ENCODE results near the gene PLCL2. TPM values are rescaled to one million over a fixed set of nuclear protein-coding genes. Genes with fewer than 3 reads are reported as not detected.
"Not testable (repeated sequence)": the region's sequence is repeated elsewhere in the genome, so short reads cannot be mapped to it uniquely, and the experiment has no call there.

The PLCL2 gene
- total RNA-seq, 1 donor from 2014 or later, result 64.5 TPM

DNA sequence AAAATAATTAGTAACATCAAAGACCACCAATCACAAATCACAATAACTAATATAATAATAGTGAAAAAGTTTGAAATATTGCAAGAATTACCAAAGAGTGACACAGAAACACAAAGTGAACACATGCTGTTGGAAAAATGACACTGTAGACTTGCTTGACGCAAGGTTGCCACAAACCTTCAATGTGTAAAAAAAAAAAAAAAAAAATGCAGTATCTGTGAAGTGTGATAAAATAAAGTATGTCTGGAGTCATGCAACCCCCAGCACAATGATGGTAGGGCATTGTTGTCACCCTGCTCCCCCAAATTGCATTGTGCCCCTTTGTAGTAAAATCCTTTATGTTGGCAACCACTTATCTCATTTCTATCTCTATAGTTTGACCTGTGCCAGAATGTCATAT lies 190.6 kb downstream of the PLCL2 start:
- no peak for ATAC-seq (ENCODE audit: poor library complexity)
- no peak for DNase-seq
- intact Hi-C loops (cut with DNase I), result no loop called here

DNA sequence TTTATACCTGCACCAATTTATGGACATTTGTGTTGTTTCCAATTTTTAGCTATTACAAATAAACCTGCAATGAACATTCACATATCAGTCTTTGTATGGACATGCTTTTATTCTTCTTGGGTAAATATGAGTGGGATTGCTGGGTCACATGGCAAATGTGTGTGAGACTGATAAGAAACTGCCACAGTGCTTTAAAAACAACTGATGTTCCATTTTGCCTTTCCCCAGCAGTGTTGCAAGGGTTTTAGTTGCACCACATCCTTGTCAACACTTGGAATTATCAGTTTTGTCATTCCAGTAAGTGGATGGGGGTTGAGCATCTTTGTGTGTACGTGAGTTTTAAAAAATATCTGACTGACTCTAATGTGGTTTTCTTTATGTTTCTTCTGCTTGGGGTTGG lies 191.2 kb downstream of the PLCL2 start:
- DNase-seq, result no peak
- no peak for ATAC-seq (ENCODE audit: poor library complexity)
- intact Hi-C loops (cut with DNase I), result no loop called here

- no peak for DNase-seq
- peak; percentile 32 for ATAC-seq (ENCODE audit: poor library complexity)
- intact Hi-C loops (cut with DNase I), result no loop called here
These were observed 192.3 kb downstream of the PLCL2 start for GRCh38 chr3:17076940-17077605.

DNA sequence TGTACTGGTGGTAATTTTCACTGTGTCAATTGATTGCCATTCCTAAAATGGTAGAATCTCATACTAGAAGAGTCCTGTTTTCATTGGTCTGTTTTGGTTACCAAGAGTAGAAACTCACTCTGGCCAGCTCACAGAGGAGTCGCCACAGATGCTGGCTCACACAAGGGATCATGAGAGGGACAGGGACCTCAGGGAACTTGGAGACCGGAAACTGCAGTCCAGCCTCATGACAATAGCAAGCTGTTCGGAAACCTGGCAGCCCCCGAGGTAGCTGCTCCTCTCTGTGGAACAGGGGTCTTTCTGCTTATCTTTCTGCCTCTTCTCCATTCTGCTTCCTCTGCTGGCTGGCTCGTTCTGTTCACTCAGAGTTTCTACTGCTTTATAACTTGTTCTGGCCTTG lies 192.9 kb downstream of the PLCL2 start:
- intact Hi-C loops (cut with DNase I), result no loop called here
- ATAC-seq (ENCODE audit: poor library complexity), result peak; percentile 76
- DNase-seq, result peak; percentile 54

DNA sequence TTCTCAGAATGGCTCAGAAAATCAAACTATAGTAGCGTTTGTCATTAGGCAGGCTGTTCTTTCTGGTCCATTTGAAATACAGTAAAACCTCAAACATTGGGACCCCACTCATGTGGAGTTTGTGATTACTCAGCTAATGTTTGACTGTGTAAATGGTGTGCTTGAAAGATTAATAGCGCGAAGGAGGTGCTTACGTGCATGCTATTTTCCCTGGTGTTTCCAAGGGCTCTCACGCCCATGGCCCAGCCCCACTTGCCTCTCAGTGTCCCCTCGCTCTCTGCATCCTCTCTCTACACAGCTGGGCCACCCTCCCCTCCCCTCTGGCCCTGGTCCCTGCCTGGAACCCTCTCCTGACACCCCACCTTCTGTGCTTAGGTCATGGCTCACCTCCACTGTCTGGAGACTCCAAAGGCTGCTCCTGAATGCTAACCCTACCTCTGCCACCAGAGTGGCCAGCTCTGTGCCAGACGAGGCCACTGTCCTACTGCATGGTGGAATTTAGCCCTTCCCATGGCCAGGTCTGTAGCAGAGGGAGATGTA lies 194.2 kb downstream of the PLCL2 start:
- DNase-seq (no peak), ATAC-seq (ENCODE audit: poor library complexity) (no peak)
- intact Hi-C loops (cut with DNase I), result no loop called here

DNA sequence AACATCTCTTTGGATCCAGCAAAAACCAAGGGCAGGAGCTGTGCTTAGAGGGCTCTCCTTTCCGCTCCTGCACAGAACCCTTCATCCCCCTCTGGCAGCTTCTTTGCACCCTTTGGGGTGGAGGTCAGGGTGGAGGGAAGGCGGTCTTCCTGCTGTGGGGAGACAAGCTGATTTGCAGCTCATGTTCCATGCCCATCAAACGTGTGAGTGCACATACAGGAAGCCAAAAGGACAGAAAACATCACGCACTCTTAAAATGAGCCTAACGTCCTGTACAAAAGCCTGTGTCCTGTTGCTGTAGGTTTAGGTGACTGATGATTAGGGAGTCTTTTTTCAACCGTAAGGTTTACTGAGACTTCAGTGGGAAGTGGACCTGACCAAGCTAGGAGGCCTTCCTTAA lies 195.2 kb downstream of the PLCL2 start:
- no peak for DNase-seq
- no peak for ATAC-seq (ENCODE audit: poor library complexity)
- intact Hi-C loops (cut with DNase I), result no loop called here

DNA sequence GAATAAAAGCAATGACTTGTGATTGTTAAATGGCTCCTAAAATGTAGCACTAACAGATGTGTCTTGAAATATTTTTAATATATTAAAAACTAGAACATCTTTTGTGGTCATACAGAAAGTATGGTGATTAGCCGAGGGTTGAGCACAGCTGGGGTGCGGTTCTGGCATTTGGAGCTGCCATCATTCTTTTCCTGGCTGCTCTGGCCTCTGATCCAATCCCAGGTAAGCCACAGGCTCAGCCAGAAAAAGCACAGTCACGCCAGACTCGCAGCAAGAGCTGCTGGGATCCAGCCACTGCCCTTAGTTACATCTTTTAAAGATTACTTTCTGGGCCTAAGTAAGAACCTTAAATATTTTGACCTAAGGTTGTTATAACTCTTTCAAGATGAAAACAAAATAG lies 196.8 kb downstream of the PLCL2 start:
- no peak for DNase-seq
- peak; percentile 40 for ATAC-seq (ENCODE audit: poor library complexity)
- intact Hi-C loops (cut with DNase I), result no loop called here

- ATAC-seq (ENCODE audit: poor library complexity) (no peak), DNase-seq (no peak)
- intact Hi-C loops (cut with DNase I), result no loop called here
These were observed 202.8 kb downstream of the PLCL2 start for GRCh38 chr3:17087509-17087908.

DNA sequence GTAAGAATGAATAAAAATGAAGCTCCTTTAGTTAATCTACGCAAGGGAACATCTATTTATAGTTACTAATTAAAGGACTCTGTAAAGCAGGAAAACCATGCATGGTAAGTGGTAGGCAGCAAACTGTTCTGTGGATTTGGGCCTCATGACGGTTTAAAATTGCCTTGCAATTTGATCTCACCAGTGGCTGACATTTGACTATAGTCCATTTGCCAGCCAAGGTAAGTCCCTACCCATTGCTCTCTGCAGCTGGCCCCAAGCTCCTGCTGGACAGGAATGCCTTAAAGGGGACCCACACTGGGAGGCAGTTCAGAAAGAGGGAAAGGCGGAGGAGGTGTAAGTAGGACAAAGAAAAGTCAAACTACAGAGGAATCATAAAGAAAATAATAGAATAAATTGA lies 203.3 kb downstream of the PLCL2 start:
- DNase-seq, result no peak
- ATAC-seq (ENCODE audit: poor library complexity), result peak; percentile 60
- intact Hi-C loops (cut with DNase I), result no loop called here

GRCh38 chr3:17088602-17089313 lies 204.0 kb downstream of the PLCL2 start:
- intact Hi-C loops (cut with DNase I), result no loop called here
- ATAC-seq (ENCODE audit: poor library complexity) (peak; percentile 36), DNase-seq (no peak)

DNA sequence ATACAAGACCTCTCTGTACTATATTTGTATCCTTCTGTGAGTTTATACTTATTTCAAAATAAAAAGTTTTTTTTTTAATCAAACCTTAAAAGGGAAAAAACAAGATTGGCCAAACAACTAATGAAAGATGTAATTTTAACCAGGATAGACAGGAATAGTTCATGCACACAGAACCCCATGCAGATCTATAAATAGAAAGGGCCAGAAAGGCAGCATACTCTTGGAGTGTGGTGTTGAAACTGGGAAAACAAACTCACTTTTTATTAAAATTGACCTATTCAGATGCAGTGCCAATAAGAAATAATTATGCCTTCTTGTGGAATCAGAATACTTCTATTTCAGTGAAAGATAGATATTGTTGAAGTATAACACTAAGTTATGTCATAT lies 204.6 kb downstream of the PLCL2 start:
- intact Hi-C loops (cut with DNase I), result no loop called here

DNA sequence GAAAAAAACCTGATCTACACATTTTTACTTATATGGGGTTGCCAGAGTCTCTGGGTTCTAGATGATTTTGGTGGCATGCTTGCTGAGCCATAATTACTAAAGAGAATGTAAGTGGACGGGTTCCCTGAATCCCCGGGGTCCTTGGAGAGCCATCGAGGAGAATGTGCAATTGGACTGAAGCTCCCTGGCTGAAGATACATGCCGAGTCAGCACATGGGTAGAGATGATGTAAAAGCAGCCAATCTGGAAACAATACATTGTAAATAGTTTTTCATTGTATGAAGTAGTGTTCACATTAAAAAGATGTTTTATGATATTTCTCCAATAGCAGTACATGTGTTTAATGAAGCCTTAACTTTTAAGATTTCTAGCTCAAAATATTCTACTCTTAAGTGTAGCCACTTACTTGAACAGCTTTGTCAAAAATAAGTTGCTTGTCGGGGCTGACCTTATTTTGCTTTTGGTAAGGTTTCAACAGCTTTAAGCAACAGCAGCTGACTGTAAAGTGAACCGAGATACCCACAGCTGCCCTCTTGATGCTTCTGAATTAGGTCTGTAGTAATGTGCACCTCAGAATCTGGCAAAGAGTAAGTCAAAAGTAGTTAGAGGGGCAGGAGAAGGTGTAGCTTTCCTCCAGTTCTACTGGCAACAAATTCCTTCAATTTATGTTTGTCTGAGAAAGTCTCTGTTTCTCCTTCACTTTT lies 205.7 kb downstream of the PLCL2 start:
- no peak for ATAC-seq (ENCODE audit: poor library complexity)
- no peak for DNase-seq
- intact Hi-C loops (cut with DNase I), result no loop called here

More for the DNA sequence above, 204.6 kb downstream of the PLCL2 start:
- DNase-seq (no peak), ATAC-seq (ENCODE audit: poor library complexity) (peak; percentile 55)

- ATAC-seq (ENCODE audit: poor library complexity), result no peak
These were observed 207.3 kb downstream of the PLCL2 start for GRCh38 chr3:17091910-17092582.

GRCh38 chr3:17092583-17092933 lies 207.8 kb downstream of the PLCL2 start:
- DNase-seq, result no peak
- intact Hi-C loops (cut with DNase I), result no loop called here
- no peak for ATAC-seq (ENCODE audit: poor library complexity)

More at GRCh38 chr3:17091910-17092582, 207.3 kb downstream of the PLCL2 start:
- intact Hi-C loops (cut with DNase I), result no loop called here
- no peak for DNase-seq

DNA sequence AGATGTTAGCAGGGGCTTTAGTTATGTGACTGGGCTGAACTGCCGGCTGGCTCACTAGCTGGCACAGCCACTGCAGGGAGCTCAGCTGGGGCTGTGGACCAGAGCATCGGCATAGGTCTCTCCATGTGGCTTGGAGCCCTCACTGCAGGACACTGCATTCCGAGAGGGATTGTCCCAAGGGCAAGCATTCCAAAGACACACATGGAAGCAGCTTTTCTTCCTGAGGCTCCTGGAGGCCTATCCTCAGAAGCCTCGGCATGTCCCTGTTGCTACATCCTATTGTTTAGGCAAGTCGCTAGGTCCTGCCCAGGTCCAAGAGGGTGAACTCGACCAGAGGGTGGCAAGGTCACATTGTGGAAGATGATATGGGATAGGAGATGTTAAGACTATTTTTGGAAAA lies 209.8 kb downstream of the PLCL2 start:
- intact Hi-C loops (cut with DNase I), result no loop called here
- DNase-seq (no peak), ATAC-seq (ENCODE audit: poor library complexity) (peak; percentile 53)

- intact Hi-C loops (cut with DNase I), result no loop called here
- ATAC-seq (ENCODE audit: poor library complexity) (no peak), DNase-seq (no peak)
These were observed 218.8 kb downstream of the PLCL2 start for GRCh38 chr3:17103579-17103978.

GRCh38 chr3:17106801-17107200 lies 222.0 kb downstream of the PLCL2 start:
- intact Hi-C loops (cut with DNase I); DNase-seq; ATAC-seq (ENCODE audit: poor library complexity): not testable (repeated sequence)

- DNase-seq (no peak), ATAC-seq (ENCODE audit: poor library complexity) (no peak)
- intact Hi-C loops (cut with DNase I), result no loop called here
These were observed 226.1 kb downstream of the PLCL2 start for GRCh38 chr3:17110660-17111396.

GRCh38 chr3:17111586-17111985 lies 226.8 kb downstream of the PLCL2 start:
- DNase-seq (no peak), ATAC-seq (ENCODE audit: poor library complexity) (no peak)
- intact Hi-C loops (cut with DNase I), result no loop called here
